Rectal smooth muscle tissue (tissue), 1 donor: ENCODE measurements around the gene KLHL11.
"Not testable (repeated sequence)": the region's sequence is repeated elsewhere in the genome, so short reads cannot be mapped to it uniquely, and the experiment has no call there.

Experiments
- H3K27ac ChIP-seq: one replicate; pipeline ENCODE4 v1.7.0; 2013; ENCODE audit warnings: low read depth, low read length, inconsistent platforms
- H3K27me3 ChIP-seq: one replicate; pipeline ENCODE4 v1.7.0; 2013; ENCODE audit warnings: low read length; ENCODE audit not compliant: control insufficient read depth, insufficient read depth
- H3K36me3 ChIP-seq: one replicate; pipeline ENCODE4 v1.7.0; 2013; ENCODE audit warnings: low read length; ENCODE audit not compliant: control insufficient read depth, insufficient read depth
- H3K4me1 ChIP-seq: one replicate; pipeline ENCODE4 v1.7.0; 2013; ENCODE audit warnings: low read length; ENCODE audit not compliant: control insufficient read depth, insufficient read depth
- H3K4me3 ChIP-seq: one replicate; pipeline ENCODE4 v1.7.0; 2013; ENCODE audit warnings: low read length
- H3K9ac ChIP-seq: one replicate; pipeline ENCODE4 v1.7.0; 2013; ENCODE audit warnings: low read length

KLHL11 gene

DNA sequence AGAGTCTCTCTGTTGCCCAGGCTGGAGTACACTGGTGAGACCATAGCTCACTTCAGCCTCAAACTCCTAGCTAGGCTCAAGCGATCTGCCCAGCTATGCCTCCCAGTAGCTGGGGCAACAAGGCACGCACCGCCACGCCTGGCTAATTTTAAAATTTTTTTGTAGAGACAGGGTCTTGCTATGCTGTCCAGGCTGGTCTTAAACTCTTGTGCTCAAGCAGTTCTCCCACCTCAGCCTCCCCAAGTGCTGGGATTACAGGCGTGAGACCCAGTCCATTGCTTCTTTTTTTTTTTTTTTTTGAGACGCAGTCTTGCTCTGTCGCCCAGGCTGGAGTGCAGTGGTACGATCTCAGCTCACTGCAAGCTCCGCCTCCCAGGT lies 9.1 kb upstream of the KLHL11 start:
- H3K4me1 ChIP-seq, H3K27me3 ChIP-seq, H3K9ac ChIP-seq, H3K27ac ChIP-seq, H3K4me3 ChIP-seq: not testable (repeated sequence)
- peaks cover 38% of the 10 kb centered on the region for H3K36me3 ChIP-seq

DNA sequence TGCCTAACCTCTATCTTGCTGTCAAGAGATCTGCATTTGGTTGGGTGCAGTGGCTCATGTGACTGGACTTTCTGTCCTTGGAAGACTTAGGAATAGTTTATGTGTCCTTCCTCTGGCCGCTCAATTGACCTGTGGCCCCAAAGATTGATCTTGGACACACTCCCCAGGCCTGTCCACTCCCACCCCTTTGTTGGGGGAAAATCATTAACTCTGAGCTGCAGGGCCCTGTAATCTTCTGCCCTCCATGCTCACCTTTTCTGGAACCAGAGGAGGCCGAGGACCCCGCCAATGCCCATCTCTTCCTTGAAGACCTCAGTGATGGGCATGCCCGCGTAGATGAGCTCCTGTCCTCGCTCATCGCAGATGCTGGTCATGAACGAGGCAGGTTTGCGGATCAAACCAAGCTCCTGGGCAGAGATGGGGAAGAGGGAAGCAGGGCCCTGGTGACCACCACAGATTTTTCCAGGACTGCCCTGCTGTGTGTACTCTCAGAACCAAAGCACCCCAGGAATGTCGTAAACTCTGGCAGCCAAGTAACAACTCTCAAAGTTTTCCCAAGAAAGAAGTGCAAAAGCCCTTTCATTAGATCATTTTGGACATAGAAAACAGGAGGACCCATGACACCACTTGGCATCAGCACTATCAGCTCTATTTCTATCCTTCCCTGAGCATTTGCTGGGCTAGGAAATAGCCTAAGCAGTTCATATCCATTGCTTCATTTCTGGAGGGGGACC lies 8.5 kb upstream of the KLHL11 start:
- Histone ChIP-seq H3K27me3 (no peaks in the 10 kb centered on the region), H3K9ac (no peak overlapping the region), H3K4me1 (no peaks in the 10 kb centered on the region), H3K36me3 (peaks cover 35% of the 10 kb centered on the region), H3K27ac (no peak overlapping the region), H3K4me3 (no peak overlapping the region)

DNA sequence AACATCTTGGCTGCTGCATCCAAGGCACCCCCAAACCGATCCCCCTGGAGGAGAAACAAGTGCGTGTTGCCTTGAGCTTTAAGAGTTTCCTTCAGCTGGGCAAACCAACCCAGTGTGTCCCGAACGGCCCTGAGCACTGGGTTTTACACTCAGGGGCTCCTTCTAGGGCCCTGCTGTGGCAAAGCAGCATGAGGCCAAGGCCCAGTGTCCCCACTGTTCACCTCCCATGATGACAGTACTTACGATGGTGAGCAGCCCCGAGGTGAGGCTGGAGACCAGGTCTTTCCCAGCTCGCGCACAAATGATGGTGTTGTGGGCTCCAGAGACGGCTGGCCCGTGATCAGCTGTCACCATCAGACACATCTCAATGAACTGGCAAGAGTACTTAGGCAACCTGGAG lies 6.6 kb upstream of the KLHL11 start:
- Histone ChIP-seq H3K27ac (no peak overlapping the region), H3K4me3 (no peak overlapping the region), H3K36me3 (peaks cover 33% of the 10 kb centered on the region), H3K9ac (no peak overlapping the region), H3K4me1 (no peaks in the 10 kb centered on the region), H3K27me3 (no peaks in the 10 kb centered on the region)

DNA sequence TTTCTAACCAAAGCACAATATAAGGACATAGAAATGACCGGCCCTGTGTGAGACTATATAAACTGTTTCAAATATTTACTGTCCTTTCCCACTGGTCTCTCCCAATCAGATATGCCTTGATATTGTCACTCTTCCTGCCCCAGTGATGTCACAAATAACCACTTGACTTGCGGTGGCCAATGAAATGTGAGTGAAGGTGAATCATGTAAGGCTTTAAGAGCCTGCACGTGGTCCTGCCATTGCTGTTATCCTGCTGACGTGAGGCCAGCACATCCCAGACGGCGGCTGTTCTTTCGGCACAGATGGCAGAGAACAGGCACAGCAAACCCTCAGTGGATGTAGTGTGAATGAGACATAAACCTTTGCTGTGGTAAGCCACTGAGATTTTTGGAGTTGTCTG lies 5.4 kb upstream of the KLHL11 start:
- Histone ChIP-seq H3K36me3 (peaks cover 33% of the 10 kb centered on the region), H3K4me1 (no peaks in the 10 kb centered on the region), H3K4me3 (no peak overlapping the region), H3K9ac (no peak overlapping the region), H3K27me3 (no peaks in the 10 kb centered on the region), H3K27ac (no peak overlapping the region)

DNA sequence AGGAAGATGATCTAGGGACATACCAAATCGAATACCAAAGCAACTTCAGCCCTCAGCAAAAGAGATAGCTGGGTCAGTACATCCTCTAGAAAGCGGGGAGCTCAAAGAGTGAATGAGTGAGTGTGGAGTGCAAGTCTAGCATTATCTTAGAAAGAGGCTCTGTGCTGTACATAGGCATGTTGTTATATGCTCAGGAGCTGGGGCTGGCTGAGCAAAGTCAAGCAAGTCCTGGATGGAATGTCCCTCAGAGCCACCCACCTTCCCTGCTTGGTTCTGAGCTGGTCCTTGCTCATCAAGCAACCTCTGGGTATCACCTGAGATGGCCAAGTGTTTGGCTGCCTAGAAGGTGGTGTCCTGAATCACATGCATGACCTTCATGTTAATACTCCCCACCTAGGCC lies 4.9 kb upstream of the KLHL11 start:
- H3K9ac ChIP-seq, result no peak overlapping the region
- H3K36me3 ChIP-seq, result peaks cover 33% of the 10 kb centered on the region
- no peaks in the 10 kb centered on the region for H3K4me1 ChIP-seq
- no peaks in the 10 kb centered on the region for H3K27me3 ChIP-seq
- H3K4me3 ChIP-seq, result no peak overlapping the region
- H3K27ac ChIP-seq, result no peak overlapping the region

DNA sequence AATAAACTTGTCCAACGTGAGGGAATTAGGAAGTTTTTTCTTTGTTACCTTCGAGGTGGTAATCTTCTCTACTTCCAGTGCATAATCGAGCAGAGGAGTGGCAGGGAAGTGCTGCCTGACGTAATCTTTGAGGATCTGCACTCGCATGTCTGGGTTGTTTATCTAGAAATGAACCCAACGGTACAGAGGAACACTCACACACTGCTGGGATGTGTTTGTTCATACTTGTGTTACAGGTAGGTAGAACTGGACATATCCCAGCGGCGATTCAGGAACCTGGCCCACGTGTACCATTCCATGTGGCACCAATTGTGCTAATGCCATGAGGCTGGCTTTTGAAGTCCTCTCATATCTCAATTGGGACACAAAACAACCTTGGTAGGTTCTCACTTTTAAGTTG lies 4.2 kb upstream of the KLHL11 start:
- peaks cover 33% of the 10 kb centered on the region for H3K36me3 ChIP-seq
- H3K4me1 ChIP-seq, result no peaks in the 10 kb centered on the region
- no peak overlapping the region for H3K4me3 ChIP-seq
- no peak overlapping the region for H3K27ac ChIP-seq
- no peak overlapping the region for H3K9ac ChIP-seq
- H3K27me3 ChIP-seq, result no peaks in the 10 kb centered on the region

DNA sequence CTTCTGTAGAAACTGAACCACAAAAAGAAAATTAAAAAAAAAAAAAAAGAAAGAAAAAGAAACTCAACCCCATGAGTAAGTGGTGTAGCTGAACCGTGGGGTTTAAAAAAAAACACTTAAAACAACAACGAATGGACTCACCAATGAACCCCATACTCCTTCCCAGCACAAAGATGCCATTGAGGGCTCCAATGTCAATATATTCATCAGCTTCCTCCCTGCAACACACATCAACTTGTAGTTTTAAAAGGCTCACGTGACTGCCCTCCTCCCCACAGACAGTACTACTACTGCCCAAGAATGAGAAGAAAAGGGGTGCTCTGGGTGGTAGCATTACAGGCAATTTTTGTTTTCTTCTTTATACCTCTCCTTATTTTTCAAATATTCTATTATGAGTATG lies 3.3 kb upstream of the KLHL11 start:
- Histone ChIP-seq H3K27ac (no peak overlapping the region), H3K4me1 (peaks cover 5% of the 10 kb centered on the region), H3K27me3 (no peaks in the 10 kb centered on the region), H3K4me3 (no peak overlapping the region), H3K36me3 (peaks cover 27% of the 10 kb centered on the region), H3K9ac (no peak overlapping the region)

DNA sequence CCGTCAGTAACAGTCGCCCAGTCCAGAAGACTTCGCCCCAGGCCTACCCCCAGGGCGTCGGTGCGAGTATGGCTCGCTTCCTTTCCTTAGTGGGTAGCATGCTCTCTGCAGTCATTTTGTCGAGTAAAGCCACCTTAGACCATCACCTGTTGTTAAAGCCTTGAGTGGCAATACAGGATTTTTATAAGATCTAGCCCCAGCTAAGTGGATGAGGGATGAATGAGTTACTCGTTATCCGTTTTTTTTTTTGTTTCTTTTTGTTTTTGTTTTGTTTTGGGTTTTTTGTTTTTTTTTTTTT lies 322 bp upstream of the KLHL11 start:
- Histone ChIP-seq H3K27me3 (no peaks in the 10 kb centered on the region), H3K36me3 (peaks cover 12% of the 10 kb centered on the region), H3K4me1 (peaks cover 8% of the 10 kb centered on the region), H3K27ac (peak overlapping the region; percentile 46), H3K9ac (peak overlapping the region; percentile 32), H3K4me3 (peak overlapping the region; percentile 57)

DNA sequence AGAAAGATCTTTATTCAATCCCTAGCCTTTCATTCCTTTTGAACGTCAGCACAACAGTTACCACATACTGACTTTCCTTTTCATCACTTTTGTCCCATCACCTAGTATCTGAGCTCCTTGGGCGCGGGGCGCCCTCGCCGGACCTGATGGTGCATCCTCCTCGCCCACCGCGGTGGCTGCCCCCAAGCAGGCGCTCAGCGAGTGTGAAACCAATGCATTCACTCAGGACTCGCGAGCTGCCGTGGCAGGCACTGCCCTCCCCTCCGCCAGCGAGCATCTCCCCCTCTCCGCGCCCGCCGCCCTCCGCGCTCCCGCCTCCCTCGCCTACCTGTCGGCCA lies 756 bp downstream of the KLHL11 start:
- Histone ChIP-seq H3K4me3 (peak overlapping the region; percentile 86), H3K27ac (peak overlapping the region; percentile 93), H3K36me3 (peaks cover 6% of the 10 kb centered on the region), H3K4me1 (peaks cover 8% of the 10 kb centered on the region), H3K27me3 (no peaks in the 10 kb centered on the region), H3K9ac (peak overlapping the region; percentile 72)

DNA sequence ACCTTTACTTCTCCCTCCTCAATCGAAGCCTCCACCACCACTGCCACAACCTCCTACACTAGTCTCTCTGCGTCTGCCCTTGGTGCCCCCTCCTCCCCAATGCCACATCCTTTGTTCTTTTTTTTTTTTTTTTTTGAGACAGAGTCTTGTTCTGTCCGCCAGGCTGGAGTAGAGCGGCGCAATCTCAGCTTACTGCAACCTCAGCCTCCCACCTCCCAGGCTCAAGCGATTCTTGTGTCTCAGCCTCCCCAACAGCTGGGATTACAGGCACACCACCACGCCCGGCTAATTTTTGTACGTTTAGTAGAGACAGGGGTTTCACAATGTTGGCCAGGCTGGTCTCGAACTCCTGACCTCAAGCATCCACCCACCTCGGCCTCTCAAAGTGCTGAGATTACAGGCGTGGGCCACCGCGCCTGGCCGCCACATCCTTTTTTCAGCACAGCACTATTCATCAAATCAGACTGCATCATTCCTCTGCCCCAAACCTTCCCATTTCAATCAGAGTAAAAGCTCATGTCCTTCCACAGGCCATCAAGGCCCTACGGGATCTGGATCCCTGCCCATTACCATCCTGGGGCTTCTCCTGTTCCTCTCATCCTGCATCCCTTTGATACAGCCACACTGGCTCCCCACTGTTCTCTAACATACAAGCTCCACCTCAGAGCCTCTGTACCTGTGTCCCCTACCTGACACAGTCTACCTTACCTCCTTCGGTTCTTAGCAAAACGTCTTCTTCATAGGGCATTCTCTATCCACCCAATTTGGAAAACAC lies 2.0 kb downstream of the KLHL11 start:
- H3K4me3 ChIP-seq, result peak overlapping the region; percentile 86
- H3K27ac ChIP-seq, result no peak overlapping the region
- H3K9ac ChIP-seq, result no peak overlapping the region

DNA sequence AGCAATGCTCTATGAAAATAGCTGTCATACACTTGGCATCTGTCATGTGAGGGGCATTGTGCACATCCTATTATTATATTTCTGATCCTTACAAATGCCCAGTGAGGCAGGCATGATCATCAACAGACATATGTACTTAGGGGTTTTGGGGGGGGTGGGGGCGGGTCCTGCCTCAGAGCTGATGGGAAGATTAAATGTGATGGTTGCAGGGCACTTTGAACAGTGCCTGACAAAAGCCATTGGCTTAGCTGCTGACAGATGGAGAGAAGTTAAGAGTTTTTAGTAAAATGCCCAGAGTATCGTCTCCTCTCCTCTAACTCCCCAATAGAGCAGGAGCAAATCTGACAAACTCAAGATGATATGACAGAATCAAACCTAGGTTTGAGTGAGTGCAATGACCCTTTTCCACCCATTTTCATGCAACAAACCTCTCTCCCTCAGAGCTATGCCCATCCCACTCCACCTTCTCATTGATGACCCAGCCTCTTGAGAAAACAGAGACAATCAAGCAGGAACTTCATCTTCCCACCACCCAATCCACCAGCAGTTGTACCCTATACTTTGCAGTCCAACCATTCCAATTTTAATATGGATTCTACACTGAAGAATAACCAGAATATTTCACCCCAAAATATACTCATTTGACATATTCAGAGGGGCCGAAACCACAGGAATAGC lies 4.8 kb downstream of the KLHL11 start:
- Histone ChIP-seq H3K9ac (no peak overlapping the region), H3K4me1 (peaks cover 8% of the 10 kb centered on the region), H3K27me3 (no peaks in the 10 kb centered on the region), H3K4me3 (no peak overlapping the region), H3K27ac (no peak overlapping the region), H3K36me3 (no peaks in the 10 kb centered on the region)

More for the DNA sequence above, 2.0 kb downstream of the KLHL11 start:
- peaks cover 6% of the 10 kb centered on the region for H3K36me3 ChIP-seq
- H3K4me1 ChIP-seq, result peaks cover 8% of the 10 kb centered on the region
- H3K27me3 ChIP-seq, result no peaks in the 10 kb centered on the region

DNA sequence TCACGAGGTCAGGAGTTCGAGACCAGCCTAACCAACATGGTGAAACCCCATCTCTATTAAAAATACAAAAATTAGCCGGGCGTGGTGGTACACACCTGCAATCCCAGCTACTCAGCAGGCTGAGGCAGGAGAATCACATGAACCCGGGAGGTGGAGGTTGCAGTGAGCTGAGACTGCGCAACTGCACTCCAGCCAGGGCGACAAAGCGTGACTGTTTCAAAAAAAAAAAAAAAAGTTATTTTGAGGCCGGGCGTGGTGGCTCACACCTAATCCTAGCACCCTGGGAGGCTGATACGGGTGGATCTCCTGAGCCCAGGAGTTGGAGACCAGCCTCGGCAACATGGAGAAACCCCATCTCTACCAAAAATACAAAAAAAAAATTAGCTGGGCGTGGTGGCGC lies 13.8 kb downstream of the KLHL11 start:
- not testable (repeated sequence) for H3K36me3 ChIP-seq, H3K4me3 ChIP-seq, H3K9ac ChIP-seq, H3K27ac ChIP-seq, H3K27me3 ChIP-seq
- peaks cover 12% of the 10 kb centered on the region for H3K4me1 ChIP-seq
